HepG2 (cell line): Measurements from ENCODE around the gene CD2AP. TPM values are rescaled to one million over a fixed set of nuclear protein-coding genes. Genes with fewer than 3 reads are reported as not detected.

Experiments
- ATF3 ChIP-seq: sonication (generic); formaldehyde crosslinking; IDR thresholded peaks from 2 replicates; pipeline ENCODE4 v1.4.0; 2020; ENCODE audit warnings: missing genetic modification reagents
- DNMT3B ChIP-seq: conservative IDR thresholded peaks from 2 replicates; pipeline ENCODE4 v1.6.1; 2016; ENCODE audit warnings: missing biosample characterization, control low read depth
- EHMT2 ChIP-seq: fragments of 200-600 bp; sonication (generic); IDR thresholded peaks from 2 replicates; pipeline ENCODE4 v1.7.0; 2017; ENCODE audit warnings: antibody characterized with exemption, low read depth, low read length, borderline replicate concordance
- FOXA3 ChIP-seq: IDR thresholded peaks from 2 replicates; pipeline ENCODE4 v1.6.1; 2016; ENCODE audit warnings: missing genetic modification reagents, missing compliant biosample characterization
- GATA4 ChIP-seq: sonication (generic); IDR thresholded peaks from 2 replicates; pipeline ENCODE4 v1.6.1; 2016; ENCODE audit warnings: antibody characterized with exemption, low read depth, borderline replicate concordance
- HNRNPH1 ChIP-seq: fragments of 200-400 bp; formaldehyde crosslinking; optimal IDR thresholded peaks from 2 replicates; pipeline ENCODE3; 2017; ENCODE audit warnings: mild to moderate bottlenecking, low read depth, low read length
- HNRNPLL ChIP-seq: fragments of 200-400 bp; formaldehyde crosslinking; IDR thresholded peaks from 2 replicates; pipeline ENCODE4 v1.6.1; 2017; ENCODE audit warnings: mild to moderate bottlenecking, low read depth, low read length; ENCODE audit not compliant: poor library complexity, severe bottlenecking
- HOXA9 ChIP-seq: sonication (generic); formaldehyde crosslinking; IDR thresholded peaks from 2 replicates; pipeline ENCODE4 v1.8.1; 2022; ENCODE audit warnings: missing genetic modification reagents, mild to moderate bottlenecking, moderate library complexity, borderline replicate concordance
- KMT2B ChIP-seq: IDR thresholded peaks from 2 replicates; pipeline ENCODE4 v1.6.1; 2016; ENCODE audit warnings: missing genetic modification reagents, missing compliant biosample characterization
- NFRKB ChIP-seq: fragments of 450-650 bp; IDR thresholded peaks from 2 replicates; pipeline ENCODE4 v1.6.1; 2017
- NKX3-1 ChIP-seq: sonication (generic); formaldehyde crosslinking; IDR thresholded peaks from 2 replicates; pipeline ENCODE4 v1.5.0; 2020; ENCODE audit warnings: missing genetic modification reagents
- PAWR ChIP-seq: sonication (generic); formaldehyde crosslinking; IDR thresholded peaks from 2 replicates; pipeline ENCODE4 v1.4.0; 2020; ENCODE audit warnings: missing genetic modification reagents, mild to moderate bottlenecking, borderline replicate concordance
- REXO4 ChIP-seq: sonication (generic); formaldehyde crosslinking; IDR thresholded peaks from 2 replicates; pipeline ENCODE4 v1.8.0; 2022; ENCODE audit warnings: missing genetic modification reagents, mild to moderate bottlenecking, borderline replicate concordance
- SMYD3 ChIP-seq: sonication (generic); formaldehyde crosslinking; IDR thresholded peaks from 2 replicates; pipeline ENCODE4 v1.8.1; 2023; ENCODE audit warnings: mild to moderate bottlenecking, missing genetic modification reagents
- YY1 ChIP-seq: IDR thresholded peaks from 2 replicates; pipeline ENCODE4 v1.6.1; 2011; ENCODE audit warnings: low read length, low read depth, moderate library complexity, mild to moderate bottlenecking; ENCODE audit not compliant: insufficient read depth, insufficient replicate concordance
- ZBTB21 ChIP-seq: sonication (generic); formaldehyde crosslinking; IDR thresholded peaks from 2 replicates; pipeline ENCODE4 v1.4.0; 2020; ENCODE audit warnings: missing genetic modification reagents
- ZFY ChIP-seq: sonication (generic); formaldehyde crosslinking; IDR thresholded peaks from 2 replicates; pipeline ENCODE4 v1.4.0; 2020; ENCODE audit warnings: missing genetic modification reagents
- ZNF160 ChIP-seq: sonication (generic); formaldehyde crosslinking; IDR thresholded peaks from 2 replicates; pipeline ENCODE4 v1.8.0; 2022; ENCODE audit warnings: mild to moderate bottlenecking, inconsistent platforms, missing genetic modification reagents
- ZNF276 ChIP-seq: sonication (generic); formaldehyde crosslinking; IDR thresholded peaks from 2 replicates; pipeline ENCODE4 v1.4.0; 2020; ENCODE audit warnings: mild to moderate bottlenecking, low read depth, missing genetic modification reagents
- ZNF549 ChIP-seq: sonication (generic); formaldehyde crosslinking; IDR thresholded peaks from 2 replicates; pipeline ENCODE4 v1.5.0; 2020; ENCODE audit warnings: missing genetic modification reagents
- polyA plus RNA-seq, 8 experiments: library from polyadenylated mRNA; depleted of rRNA in 3 of 8; stranded (reverse) in 7 of 8; unstranded in 1 of 8; fragments of >200 nt; fragmentation: Illumina TruSeq in 4 of 8; extraction: Trizol in 4 of 8; gene quantifications; 2 replicates each; pipeline versions ENCODE4 v1.2.1 to v1.2.3, GENCODE V29; 2011 to 2016; ENCODE audit warnings: low read depth in 4 of 8, missing spikeins in 1 of 8, mixed read lengths in 1 of 8; ENCODE audit not compliant: insufficient read depth in 1 of 8
- total RNA-seq, 5 experiments: library from RNA; depleted of rRNA; stranded (reverse); fragments of >200 nt; fragmentation: Illumina TruSeq; extraction: Trizol; gene quantifications; 2 replicates each; pipeline ENCODE4 v1.2.3, GENCODE V29; 2016; ENCODE audit warnings: low read depth in 1 of 5
- TF ChIP-seq, protein P1 (sequence below): sonication (generic); formaldehyde crosslinking; conservative IDR thresholded peaks from 2 replicates; pipeline ENCODE4 v1.4.0; 2020; ENCODE audit warnings: missing genetic modification reagents

The CD2AP gene
- total and polyA plus RNA-seq, 2 of the 13 experiments (the other 11 are each of a cell fraction or from before 2014, with no cell fraction given): 8.6 to 31.9 TPM

DNA sequence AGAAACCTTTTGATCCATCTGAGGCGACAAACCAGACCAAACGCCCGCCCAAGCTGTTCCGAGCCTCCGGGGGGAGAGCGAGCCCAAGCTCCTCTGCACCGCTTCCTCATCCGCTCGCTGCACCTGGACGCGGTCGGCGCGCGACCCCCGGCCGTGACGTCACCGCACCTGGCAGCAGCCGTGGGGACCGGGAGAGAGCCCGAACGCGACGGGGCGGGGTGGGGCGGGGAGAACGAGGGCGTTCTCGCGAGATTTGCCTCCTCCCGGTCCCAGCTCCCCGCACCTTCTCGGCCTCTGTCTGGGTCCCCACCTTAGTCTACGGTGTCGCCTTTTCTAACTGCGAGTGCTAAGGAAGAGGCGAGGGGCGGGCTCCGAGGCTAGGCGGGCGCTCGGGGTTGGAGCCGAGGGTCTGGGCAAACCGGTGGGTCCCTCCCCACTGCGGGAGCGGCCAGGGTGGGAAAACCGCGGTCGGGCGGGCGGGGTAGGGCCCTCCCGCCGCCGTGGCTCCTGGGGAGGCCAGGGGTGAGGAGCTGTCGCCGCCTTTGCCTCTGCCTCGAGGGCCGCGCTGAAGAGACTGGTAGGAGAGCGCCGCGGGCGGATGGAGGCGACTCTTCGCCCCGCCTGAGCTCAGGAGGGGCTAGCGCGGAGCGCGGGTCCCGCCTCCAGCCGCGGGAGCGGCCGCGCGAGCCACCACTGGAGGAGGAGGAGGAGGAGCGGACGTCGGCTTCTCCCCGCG lies at the start of gene CD2AP (continued):
- TF ChIP-seq PAWR (CRISPR knock-in tag): no peak; the same call in 1 of the 2 replicates
- TF ChIP-seq GATA4: no peak
- TF ChIP-seq ATF3 (CRISPR knock-in tag): peak; percentile 78
- peak; percentile 94 for TF ChIP-seq ZFY (CRISPR knock-in tag)
- TF ChIP-seq ZNF160 (CRISPR knock-in tag): 0 out of 2 replicates have a peak, but pooled peaks have one; percentile 30
- peak; percentile 82; the same call in 1 of the 2 replicates for TF ChIP-seq SMYD3
- no peak for TF ChIP-seq HNRNPH1
- TF ChIP-seq HNRNPLL: peak; percentile 74
- no peak for TF ChIP-seq ZNF549 (CRISPR knock-in tag)
- TF ChIP-seq KMT2B (CRISPR knock-in tag): peak; percentile 93
- peak; percentile 83 for TF ChIP-seq NKX3-1 (CRISPR knock-in tag)
- TF ChIP-seq, protein P1, sequence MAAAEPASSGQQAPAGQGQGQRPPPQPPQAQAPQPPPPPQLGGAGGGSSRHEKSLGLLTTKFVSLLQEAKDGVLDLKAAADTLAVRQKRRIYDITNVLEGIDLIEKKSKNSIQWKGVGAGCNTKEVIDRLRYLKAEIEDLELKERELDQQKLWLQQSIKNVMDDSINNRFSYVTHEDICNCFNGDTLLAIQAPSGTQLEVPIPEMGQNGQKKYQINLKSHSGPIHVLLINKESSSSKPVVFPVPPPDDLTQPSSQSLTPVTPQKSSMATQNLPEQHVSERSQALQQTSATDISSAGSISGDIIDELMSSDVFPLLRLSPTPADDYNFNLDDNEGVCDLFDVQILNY: no peak
- no peak for TF ChIP-seq NFRKB
- no peak for TF ChIP-seq EHMT2
- peak; percentile 52 for TF ChIP-seq YY1
- TF ChIP-seq FOXA3 (CRISPR knock-in tag): peak; percentile 5
- no peak for TF ChIP-seq REXO4
- TF ChIP-seq ZBTB21 (CRISPR knock-in tag): peak; percentile 86; the same call in 1 of the 2 replicates
- TF ChIP-seq ZNF276 (CRISPR knock-in tag): no peak
- TF ChIP-seq DNMT3B: no peak
- TF ChIP-seq HOXA9: peak; percentile 87; the same call in 1 of the 2 replicates
